Measurements from ENCODE around the gene STXBP6. TPM values are rescaled to one million over a fixed set of nuclear protein-coding genes. Genes with fewer than 3 reads are reported as not detected.

STXBP6 gene
- total RNA-seq, 1 experiment from 2014 or later = 5.3 TPM

GRCh38 chr14:24866067-24866639 is 183.8 kb downstream of the STXBP6 start:
- no peak overlapping the region for H3K4me3 ChIP-seq (ENCODE audit: low read depth, low read length, poor library complexity, severe bottlenecking)
- BruUV-seq (replicated peaks) = no TSS peak
- peaks cover 10% of the 10 kb centered on the region for H3K27me3 ChIP-seq (replicated peaks; ENCODE audit: insufficient read depth, low read depth, low read length, poor library complexity)

GRCh38 chr14:24863968-24864684 is 185.8 kb downstream of the STXBP6 start:
- BruUV-seq (replicated peaks) = no TSS peak
- DNase-seq (ENCODE audit: low spot score) = no peak
- Histone ChIP-seq H3K27ac (ENCODE audit: low read depth, low read length, poor library complexity, severe bottlenecking) (no peak overlapping the region), H3K4me1 (ENCODE audit: insufficient read depth, low read length, poor library complexity, severe bottlenecking) (no peaks in the 10 kb centered on the region), H3K27me3 (replicated peaks; ENCODE audit: insufficient read depth, low read depth, low read length, poor library complexity) (peaks cover 10% of the 10 kb centered on the region), H3K9me3 (ENCODE audit: low read depth, low read length, poor library complexity, severe bottlenecking) (no peaks in the 10 kb centered on the region), H3K4me3 (ENCODE audit: low read depth, low read length, poor library complexity, severe bottlenecking) (no peak overlapping the region), H3K36me3 (ENCODE audit: insufficient read depth, low read length, poor library complexity, severe bottlenecking) (no peaks in the 10 kb centered on the region)
- ChIA-PET POLR2A (ENCODE audit: low non-redundant PET) (no interaction called here), CTCF (no interaction called here)
- TF ChIP-seq EZH2 (IDR thresholded peaks at IDR 0.05; ENCODE audit: borderline replicate concordance, low read depth, low read length, poor library complexity, severe bottlenecking) (no peak), CTCF (conservative IDR thresholded peaks at IDR 0.05; ENCODE audit: low read depth, low read length) (no peak)
- intact Hi-C loops (cut with micrococcal nuclease; ENCODE audit: unreplicated experiment) = no loop called here

More at GRCh38 chr14:24866067-24866639, 183.8 kb downstream of the STXBP6 start:
- no peak overlapping the region for H3K27ac ChIP-seq (ENCODE audit: low read depth, low read length, poor library complexity, severe bottlenecking)
- DNase-seq (ENCODE audit: low spot score) = no peak
- no peak for TF ChIP-seq CTCF (conservative IDR thresholded peaks at IDR 0.05; ENCODE audit: low read depth, low read length)
- TF ChIP-seq EZH2 (IDR thresholded peaks at IDR 0.05; ENCODE audit: borderline replicate concordance, low read depth, low read length, poor library complexity, severe bottlenecking) = no peak
- H3K9me3 ChIP-seq (ENCODE audit: low read depth, low read length, poor library complexity, severe bottlenecking) = no peaks in the 10 kb centered on the region
- no peaks in the 10 kb centered on the region for H3K4me1 ChIP-seq (ENCODE audit: insufficient read depth, low read length, poor library complexity, severe bottlenecking)
- ChIA-PET POLR2A (ENCODE audit: low non-redundant PET) (no interaction called here), CTCF (no interaction called here)
- no peaks in the 10 kb centered on the region for H3K36me3 ChIP-seq (ENCODE audit: insufficient read depth, low read length, poor library complexity, severe bottlenecking)
- intact Hi-C loops (cut with micrococcal nuclease; ENCODE audit: unreplicated experiment) = no loop called here

- BruUV-seq (replicated peaks) = no TSS peak
- DNase-seq (ENCODE audit: low spot score) = no peak
Measured at GRCh38 chr14:24861083-24861630, 188.8 kb downstream of the STXBP6 start.

More at GRCh38 chr14:24861083-24861630, 188.8 kb downstream of the STXBP6 start:
- POLR2A ChIA-PET (ENCODE audit: low non-redundant PET) = no interaction called here
- CTCF ChIA-PET = no interaction called here
- Histone ChIP-seq H3K36me3 (ENCODE audit: insufficient read depth, low read length, poor library complexity, severe bottlenecking) (no peaks in the 10 kb centered on the region), H3K27ac (ENCODE audit: low read depth, low read length, poor library complexity, severe bottlenecking) (no peak overlapping the region), H3K4me1 (ENCODE audit: insufficient read depth, low read length, poor library complexity, severe bottlenecking) (no peaks in the 10 kb centered on the region), H3K27me3 (replicated peaks; ENCODE audit: insufficient read depth, low read depth, low read length, poor library complexity) (peaks cover 10% of the 10 kb centered on the region), H3K4me3 (ENCODE audit: low read depth, low read length, poor library complexity, severe bottlenecking) (no peak overlapping the region), H3K9me3 (ENCODE audit: low read depth, low read length, poor library complexity, severe bottlenecking) (no peaks in the 10 kb centered on the region)
- TF ChIP-seq EZH2 (IDR thresholded peaks at IDR 0.05; ENCODE audit: borderline replicate concordance, low read depth, low read length, poor library complexity, severe bottlenecking) (no peak), CTCF (conservative IDR thresholded peaks at IDR 0.05; ENCODE audit: low read depth, low read length) (no peak)
- intact Hi-C loops (cut with micrococcal nuclease; ENCODE audit: unreplicated experiment) = no loop called here
